Tibial artery (tissue), 4 donors: ENCODE results near the gene IL1RAPL2.

Source experiments
- DNase-seq, 2 donors: peaks; one replicate each; pipeline ENCODE4 v3.0.0-alpha.2; 2019
- H3K27ac ChIP-seq, 2 donors: fragments of 200-600 bp; sonication (generic) in 1 of 2; 1 replicate in 1 of 2; 2 replicates in 1 of 2; pipeline ENCODE4 v1.5.1; 2018 to 2019; ENCODE audit warnings: mild to moderate bottlenecking in 1 of 2
- H3K27me3 ChIP-seq, 2 donors: fragments of 200-600 bp; sonication (generic) in 1 of 2; one replicate each; pipeline versions ENCODE4 v1.5.1 to v1.6.0; 2016 to 2019
- H3K36me3 ChIP-seq, 3 donors: fragments of 200-600 bp; sonication (generic) in 2 of 3; one replicate each; pipeline ENCODE4 v1.5.1; 2016 to 2019; ENCODE audit warnings: mild to moderate bottlenecking in 2 of 3
- H3K4me1 ChIP-seq, 4 donors: fragments of 200-600 bp; sonication (generic) in 2 of 4; 1 replicate in 3 of 4; 2 replicates in 1 of 4; pipeline ENCODE4 v1.5.1; 2016 to 2019
- H3K4me3 ChIP-seq, 2 donors: fragments of 200-600 bp; sonication (generic) in 1 of 2; 1 replicate in 1 of 2; 2 replicates in 1 of 2; pipeline ENCODE4 v1.5.1; 2018 to 2019; ENCODE audit warnings: mild to moderate bottlenecking in 2 of 2
- H3K9me3 ChIP-seq, 3 donors: fragments of 200-600 bp; sonication (generic) in 1 of 3; one replicate each; pipeline ENCODE4 v1.5.1; 2016 to 2019
- intact Hi-C: fragments of 100-400 bp; cut with DNase I; formaldehyde crosslinking; loops from one replicate; pipeline ENCODE4 v1.15.0; 2023; ENCODE audit warnings: low total_unique reads
- TF ChIP-seq, protein P1 (sequence below), 2 experiments: fragments of 200-600 bp in 1 of 2; fragments of 450-650 bp in 1 of 2; IDR thresholded peaks; one replicate each; pipeline ENCODE4 v1.5.1; 2017 to 2019; ENCODE audit warnings: antibody characterized with exemption in 2 of 2, mild to moderate bottlenecking in 1 of 2, moderate library complexity in 1 of 2

IL1RAPL2 gene

GRCh38 chrX:105136786-105137185 lies 570.8 kb downstream of the IL1RAPL2 start:
- Histone ChIP-seq H3K4me1 (no peaks in the 10 kb centered on the region), H3K9me3 (no peaks in the 10 kb centered on the region), H3K27ac (no peak overlapping the region), H3K27me3 (no peaks in the 10 kb centered on the region), H3K4me3 (no peak overlapping the region), H3K36me3 (no peaks in the 10 kb centered on the region)
- intact Hi-C loops = no loop called here
- TF ChIP-seq, protein P1, sequence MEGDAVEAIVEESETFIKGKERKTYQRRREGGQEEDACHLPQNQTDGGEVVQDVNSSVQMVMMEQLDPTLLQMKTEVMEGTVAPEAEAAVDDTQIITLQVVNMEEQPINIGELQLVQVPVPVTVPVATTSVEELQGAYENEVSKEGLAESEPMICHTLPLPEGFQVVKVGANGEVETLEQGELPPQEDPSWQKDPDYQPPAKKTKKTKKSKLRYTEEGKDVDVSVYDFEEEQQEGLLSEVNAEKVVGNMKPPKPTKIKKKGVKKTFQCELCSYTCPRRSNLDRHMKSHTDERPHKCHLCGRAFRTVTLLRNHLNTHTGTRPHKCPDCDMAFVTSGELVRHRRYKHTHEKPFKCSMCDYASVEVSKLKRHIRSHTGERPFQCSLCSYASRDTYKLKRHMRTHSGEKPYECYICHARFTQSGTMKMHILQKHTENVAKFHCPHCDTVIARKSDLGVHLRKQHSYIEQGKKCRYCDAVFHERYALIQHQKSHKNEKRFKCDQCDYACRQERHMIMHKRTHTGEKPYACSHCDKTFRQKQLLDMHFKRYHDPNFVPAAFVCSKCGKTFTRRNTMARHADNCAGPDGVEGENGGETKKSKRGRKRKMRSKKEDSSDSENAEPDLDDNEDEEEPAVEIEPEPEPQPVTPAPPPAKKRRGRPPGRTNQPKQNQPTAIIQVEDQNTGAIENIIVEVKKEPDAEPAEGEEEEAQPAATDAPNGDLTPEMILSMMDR (IDR thresholded peaks at IDR 0.05) = no peak
- no peak for DNase-seq

- no peak overlapping the region for H3K27ac ChIP-seq
- TF ChIP-seq, protein P1 (IDR thresholded peaks at IDR 0.05) = no peak
- no peak overlapping the region for H3K4me3 ChIP-seq
- H3K36me3 ChIP-seq = no peaks in the 10 kb centered on the region
- H3K4me1 ChIP-seq = no peaks in the 10 kb centered on the region
- intact Hi-C loops = no loop called here
- DNase-seq = no peak
- no peaks in the 10 kb centered on the region for H3K27me3 ChIP-seq
- H3K9me3 ChIP-seq = no peaks in the 10 kb centered on the region
Measured at GRCh38 chrX:105150036-105150435, 584.0 kb downstream of the IL1RAPL2 start.

- H3K9me3 ChIP-seq = no peaks in the 10 kb centered on the region
- H3K27me3 ChIP-seq = no peaks in the 10 kb centered on the region
- DNase-seq = no peak
- no peak overlapping the region for H3K27ac ChIP-seq
- H3K4me3 ChIP-seq = no peak overlapping the region
- no peaks in the 10 kb centered on the region for H3K36me3 ChIP-seq
- H3K4me1 ChIP-seq = no peaks in the 10 kb centered on the region
- TF ChIP-seq, protein P1 (IDR thresholded peaks at IDR 0.05) = no peak
- intact Hi-C loops = no loop called here
Measured at GRCh38 chrX:105150557-105150956, 584.6 kb downstream of the IL1RAPL2 start.

- no peak overlapping the region for H3K27ac ChIP-seq
- H3K27me3 ChIP-seq = no peaks in the 10 kb centered on the region
- TF ChIP-seq, protein P1 (IDR thresholded peaks at IDR 0.05) = no peak
- no peak overlapping the region for H3K4me3 ChIP-seq
- no peaks in the 10 kb centered on the region for H3K9me3 ChIP-seq
- DNase-seq = no peak
- H3K4me1 ChIP-seq = no peaks in the 10 kb centered on the region
- H3K36me3 ChIP-seq = no peaks in the 10 kb centered on the region
- intact Hi-C loops = no loop called here
Measured at GRCh38 chrX:105167233-105167632, 601.2 kb downstream of the IL1RAPL2 start.

DNA sequence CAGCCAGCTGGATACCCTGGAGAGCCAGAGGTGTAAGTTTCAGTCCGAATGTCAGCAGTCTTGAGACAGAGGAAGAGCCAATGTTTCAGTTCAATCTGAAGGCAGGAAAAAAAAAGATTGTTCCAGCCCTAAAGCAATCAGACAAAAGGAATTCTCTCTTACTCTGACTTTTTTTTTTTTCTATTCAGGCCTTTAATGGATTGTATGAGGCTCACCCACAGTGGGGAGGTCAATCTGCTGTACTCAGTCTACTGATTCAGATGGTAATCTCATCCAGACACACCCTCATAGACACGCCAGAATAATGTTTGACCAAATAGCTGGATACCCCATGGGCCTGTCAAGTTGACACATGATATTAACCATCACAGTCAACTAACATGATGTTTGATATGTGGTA lies 602.6 kb downstream of the IL1RAPL2 start:
- DNase-seq = no peak
- Histone ChIP-seq H3K9me3 (no peaks in the 10 kb centered on the region), H3K36me3 (no peaks in the 10 kb centered on the region), H3K27ac (no peak overlapping the region), H3K27me3 (no peaks in the 10 kb centered on the region), H3K4me1 (no peaks in the 10 kb centered on the region), H3K4me3 (no peak overlapping the region)
- TF ChIP-seq, protein P1 (IDR thresholded peaks at IDR 0.05) = no peak
- intact Hi-C loops = no loop called here

DNA sequence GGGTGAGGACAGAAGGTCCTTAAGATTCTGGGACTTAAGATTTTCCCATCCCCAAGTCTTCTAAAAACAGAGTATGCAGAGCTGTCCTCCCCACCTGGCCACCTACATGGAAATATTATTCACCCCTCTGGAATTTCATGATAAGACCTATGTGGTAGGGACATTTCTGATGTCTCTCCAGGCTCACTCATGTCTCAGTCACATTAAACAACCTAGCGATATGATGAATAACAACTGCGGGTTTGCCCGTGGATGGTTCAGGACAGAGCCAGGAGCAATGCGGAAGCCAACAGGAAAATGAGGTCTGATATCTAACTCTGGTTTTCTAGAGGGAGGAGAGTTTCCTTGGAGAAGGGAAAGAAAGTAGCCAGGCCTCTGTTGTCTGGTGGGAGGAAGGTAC lies 607.1 kb downstream of the IL1RAPL2 start:
- Histone ChIP-seq H3K36me3 (no peaks in the 10 kb centered on the region), H3K4me3 (no peak overlapping the region), H3K4me1 (no peaks in the 10 kb centered on the region), H3K9me3 (no peaks in the 10 kb centered on the region), H3K27me3 (no peaks in the 10 kb centered on the region), H3K27ac (no peak overlapping the region)
- no peak for DNase-seq
- intact Hi-C loops = no loop called here
- TF ChIP-seq, protein P1 (IDR thresholded peaks at IDR 0.05) = no peak
